GM23248 (cell line): Measurements from ENCODE around the gene OR6S1.

Experiments used
- EZH2 ChIP-seq: fragments of 200-600 bp; sonication (generic); IDR thresholded peaks from 2 replicates; pipeline ENCODE4 v1.6.1; 2018; ENCODE audit warnings: antibody characterized with exemption, mild to moderate bottlenecking; ENCODE audit not compliant: insufficient read depth, poor library complexity, severe bottlenecking
- EZH2phosphoT487 ChIP-seq: fragments of 200-600 bp; sonication (generic); IDR thresholded peaks from 2 replicates; pipeline ENCODE4 v1.6.1; 2018; ENCODE audit warnings: antibody characterized with exemption, moderate library complexity, mild to moderate bottlenecking, low read depth; ENCODE audit not compliant: insufficient read depth

GRCh38 chr14:20658246-20658645, 16.8 kb upstream of the OR6S1 start:
- TF ChIP-seq EZH2phosphoT487 (no peak), EZH2 (no peak)
